Measurements from ENCODE around the gene GRIK3.

The GRIK3 gene

GRCh38 chr1:36888811-36889477 lies 145.4 kb downstream of the GRIK3 start:
- no peak for DNase-seq (ENCODE audit: low read depth)
- no peak overlapping the region for H3K4me3 ChIP-seq (ENCODE audit: low read depth, low read length)

- no peak overlapping the region for H3K4me3 ChIP-seq (ENCODE audit: low read depth, low read length)
- no peak for DNase-seq (ENCODE audit: low read depth)
These were observed 148.6 kb downstream of the GRIK3 start for GRCh38 chr1:36885540-36886357.

GRCh38 chr1:36884801-36885200 lies 149.5 kb downstream of the GRIK3 start:
- H3K4me3 ChIP-seq (ENCODE audit: low read depth, low read length) = no peak overlapping the region
- DNase-seq (ENCODE audit: low read depth) = no peak

GRCh38 chr1:36884029-36884701 lies 150.2 kb downstream of the GRIK3 start:
- H3K4me3 ChIP-seq (ENCODE audit: low read depth, low read length) = no peak overlapping the region
- DNase-seq (ENCODE audit: low read depth) = no peak

GRCh38 chr1:36883315-36883949 lies 150.9 kb downstream of the GRIK3 start:
- no peak for DNase-seq (ENCODE audit: low read depth)
- no peak overlapping the region for H3K4me3 ChIP-seq (ENCODE audit: low read depth, low read length)

- DNase-seq (ENCODE audit: low read depth) = no peak
- no peak overlapping the region for H3K4me3 ChIP-seq (ENCODE audit: low read depth, low read length)
These were observed 151.6 kb downstream of the GRIK3 start for GRCh38 chr1:36882536-36883285.

- no peak overlapping the region for H3K4me3 ChIP-seq (ENCODE audit: low read depth, low read length)
- no peak for DNase-seq (ENCODE audit: low read depth)
These were observed 152.8 kb downstream of the GRIK3 start for GRCh38 chr1:36881541-36881940.

GRCh38 chr1:36881068-36881405 lies 153.3 kb downstream of the GRIK3 start:
- DNase-seq (ENCODE audit: low read depth) = no peak
- H3K4me3 ChIP-seq (ENCODE audit: low read depth, low read length) = no peak overlapping the region

GRCh38 chr1:36880155-36881067 lies 153.9 kb downstream of the GRIK3 start:
- no peak overlapping the region for H3K4me3 ChIP-seq (ENCODE audit: low read depth, low read length)
- DNase-seq (ENCODE audit: low read depth) = no peak

GRCh38 chr1:36879613-36880012 lies 154.7 kb downstream of the GRIK3 start:
- no peak overlapping the region for H3K4me3 ChIP-seq (ENCODE audit: low read depth, low read length)
- DNase-seq (ENCODE audit: low read depth) = no peak

GRCh38 chr1:36876990-36877389 lies 157.3 kb downstream of the GRIK3 start:
- no peak overlapping the region for H3K4me3 ChIP-seq (ENCODE audit: low read depth, low read length)
- no peak for DNase-seq (ENCODE audit: low read depth)

GRCh38 chr1:36874271-36875060 lies 159.8 kb downstream of the GRIK3 start:
- no peak overlapping the region for H3K4me3 ChIP-seq (ENCODE audit: low read depth, low read length)
- no peak for DNase-seq (ENCODE audit: low read depth)

- no peak overlapping the region for H3K4me3 ChIP-seq (ENCODE audit: low read depth, low read length)
- no peak for DNase-seq (ENCODE audit: low read depth)
These were observed 161.5 kb downstream of the GRIK3 start for GRCh38 chr1:36872858-36873257.

- H3K4me3 ChIP-seq (ENCODE audit: low read depth, low read length) = no peak overlapping the region
- no peak for DNase-seq (ENCODE audit: low read depth)
These were observed 162.1 kb downstream of the GRIK3 start for GRCh38 chr1:36872126-36872754.

- H3K4me3 ChIP-seq (ENCODE audit: low read depth, low read length) = no peak overlapping the region
These were observed 163.0 kb downstream of the GRIK3 start for GRCh38 chr1:36871146-36871971.

GRCh38 chr1:36869826-36870225 lies 164.5 kb downstream of the GRIK3 start:
- no peak for DNase-seq (ENCODE audit: low read depth)
- H3K4me3 ChIP-seq (ENCODE audit: low read depth, low read length) = no peak overlapping the region

More at GRCh38 chr1:36871146-36871971, 163.0 kb downstream of the GRIK3 start:
- DNase-seq (ENCODE audit: low read depth) = no peak

Data from skeletal muscle cell (primary cell).